Measurements from ENCODE around the gene ARHGAP28. TPM values are rescaled to one million over a fixed set of nuclear protein-coding genes. Genes with fewer than 3 reads are reported as not detected.

ARHGAP28 gene
- total RNA-seq, 1 donor from 2014 or later = 117 TPM

- no peak for TF ChIP-seq CTCF (IDR thresholded peaks at IDR 0.05; ENCODE audit: unreplicated experiment)
- H3K27me3 Mint-ChIP-seq = no peaks in the 10 kb centered on the region
- peaks cover 11% of the 10 kb centered on the region for H3K4me1 Mint-ChIP-seq (ENCODE audit: low read depth)
- H3K27ac Mint-ChIP-seq = peak overlapping the region; percentile 56
- no peak overlapping the region for H3K4me3 Mint-ChIP-seq (ENCODE audit: low read depth)
- no peaks in the 10 kb centered on the region for H3K9me3 Mint-ChIP-seq (ENCODE audit: low read depth)
- H3K36me3 Mint-ChIP-seq (ENCODE audit: insufficient read depth) = peaks cover 40% of the 10 kb centered on the region
- DNase-seq (ENCODE audit: low spot score, unreplicated experiment) = no peak
Measured at GRCh38 chr18:6885006-6885481, 155.5 kb downstream of the ARHGAP28 start.

GRCh38 chr18:6885992-6886796 is 156.7 kb downstream of the ARHGAP28 start:
- H3K4me3 Mint-ChIP-seq (ENCODE audit: low read depth) = no peak overlapping the region

GRCh38 chr18:6886797-6887330 is 157.3 kb downstream of the ARHGAP28 start:
- Mint-ChIP-seq H3K4me3 (ENCODE audit: low read depth) (no peak overlapping the region), H3K36me3 (ENCODE audit: insufficient read depth) (peaks cover 49% of the 10 kb centered on the region), H3K27me3 (no peaks in the 10 kb centered on the region), H3K4me1 (ENCODE audit: low read depth) (peaks cover 1% of the 10 kb centered on the region), H3K9me3 (ENCODE audit: low read depth) (no peaks in the 10 kb centered on the region), H3K27ac (no peak overlapping the region)
- TF ChIP-seq CTCF (IDR thresholded peaks at IDR 0.05; ENCODE audit: unreplicated experiment) = no peak
- no peak for DNase-seq (ENCODE audit: low spot score, unreplicated experiment)

More at GRCh38 chr18:6885992-6886796, 156.7 kb downstream of the ARHGAP28 start:
- H3K36me3 Mint-ChIP-seq (ENCODE audit: insufficient read depth) = peaks cover 49% of the 10 kb centered on the region
- H3K27me3 Mint-ChIP-seq = no peaks in the 10 kb centered on the region
- peaks cover 3% of the 10 kb centered on the region for H3K4me1 Mint-ChIP-seq (ENCODE audit: low read depth)
- peak; percentile 77 for TF ChIP-seq CTCF (IDR thresholded peaks at IDR 0.05; ENCODE audit: unreplicated experiment)
- peak; percentile 27 for DNase-seq (ENCODE audit: low spot score, unreplicated experiment)
- peak overlapping the region; percentile 73 for H3K27ac Mint-ChIP-seq
- no peaks in the 10 kb centered on the region for H3K9me3 Mint-ChIP-seq (ENCODE audit: low read depth)

- DNase-seq (ENCODE audit: low spot score, unreplicated experiment) = no peak
- Mint-ChIP-seq H3K4me3 (ENCODE audit: low read depth) (no peak overlapping the region), H3K4me1 (ENCODE audit: low read depth) (peaks cover 1% of the 10 kb centered on the region), H3K27me3 (no peaks in the 10 kb centered on the region), H3K36me3 (ENCODE audit: insufficient read depth) (peaks cover 42% of the 10 kb centered on the region), H3K27ac (no peak overlapping the region), H3K9me3 (ENCODE audit: low read depth) (no peaks in the 10 kb centered on the region)
- no peak for TF ChIP-seq CTCF (IDR thresholded peaks at IDR 0.05; ENCODE audit: unreplicated experiment)
Measured at GRCh38 chr18:6891788-6892187, 162.3 kb downstream of the ARHGAP28 start.

GRCh38 chr18:6901286-6901926 is 171.9 kb downstream of the ARHGAP28 start:
- Mint-ChIP-seq H3K36me3 (ENCODE audit: insufficient read depth) (peaks cover 56% of the 10 kb centered on the region), H3K27me3 (no peaks in the 10 kb centered on the region), H3K27ac (no peak overlapping the region), H3K4me1 (ENCODE audit: low read depth) (no peaks in the 10 kb centered on the region), H3K4me3 (ENCODE audit: low read depth) (no peak overlapping the region), H3K9me3 (ENCODE audit: low read depth) (peaks cover 18% of the 10 kb centered on the region)
- TF ChIP-seq CTCF (IDR thresholded peaks at IDR 0.05; ENCODE audit: unreplicated experiment) = no peak
- DNase-seq (ENCODE audit: low spot score, unreplicated experiment) = no peak

Measured in progenitor cell of endocrine pancreas (in vitro differentiated cells).